IPS DF 6.9 (cell line): ENCODE data around the gene TOP3A.
A peak's percentile ranks its signal among the peaks of the same experiment; 100 is the strongest.

Experiments
- DNase-seq: peaks from one replicate; pipeline ENCODE4 v3.0.0-alpha.2; 2013; ENCODE audit warnings: low read depth, low spot score
- H3K27ac ChIP-seq: one replicate; pipeline ENCODE4 v1.5.1; 2013; ENCODE audit warnings: low read length, control low read depth
- H3K27me3 ChIP-seq: 2 replicates; pipeline ENCODE4 v1.6.1; 2013; ENCODE audit warnings: mild to moderate bottlenecking, low read length; ENCODE audit not compliant: control insufficient read depth, insufficient read depth
- H3K36me3 ChIP-seq: 2 replicates; pipeline ENCODE4 v1.6.1; 2013; ENCODE audit warnings: low read length; ENCODE audit not compliant: control insufficient read depth, insufficient read depth
- H3K4me1 ChIP-seq: 2 replicates; pipeline ENCODE4 v1.6.1; 2013; ENCODE audit warnings: low read length; ENCODE audit not compliant: control insufficient read depth, insufficient read depth
- H3K4me3 ChIP-seq: 2 replicates; pipeline ENCODE4 v1.5.1; 2013; ENCODE audit warnings: mild to moderate bottlenecking, low read length
- H3K9me3 ChIP-seq: 2 replicates; pipeline ENCODE4 v1.6.1; 2013; ENCODE audit warnings: low read length, inconsistent platforms; ENCODE audit not compliant: control insufficient read depth, insufficient read depth
- WGBS: extraction: QIAGEN DNeasy Blood & Tissue Kit; methylation state at CpG from one replicate; pipeline ENCODE4 v1.1.7; 2013; ENCODE audit warnings: mixed read lengths, missing lambda C conversion rate; ENCODE audit not compliant: insufficient read length, insufficient coverage; 5-methylcytosine and 5-hydroxymethylcytosine counted together

The TOP3A gene

DNA sequence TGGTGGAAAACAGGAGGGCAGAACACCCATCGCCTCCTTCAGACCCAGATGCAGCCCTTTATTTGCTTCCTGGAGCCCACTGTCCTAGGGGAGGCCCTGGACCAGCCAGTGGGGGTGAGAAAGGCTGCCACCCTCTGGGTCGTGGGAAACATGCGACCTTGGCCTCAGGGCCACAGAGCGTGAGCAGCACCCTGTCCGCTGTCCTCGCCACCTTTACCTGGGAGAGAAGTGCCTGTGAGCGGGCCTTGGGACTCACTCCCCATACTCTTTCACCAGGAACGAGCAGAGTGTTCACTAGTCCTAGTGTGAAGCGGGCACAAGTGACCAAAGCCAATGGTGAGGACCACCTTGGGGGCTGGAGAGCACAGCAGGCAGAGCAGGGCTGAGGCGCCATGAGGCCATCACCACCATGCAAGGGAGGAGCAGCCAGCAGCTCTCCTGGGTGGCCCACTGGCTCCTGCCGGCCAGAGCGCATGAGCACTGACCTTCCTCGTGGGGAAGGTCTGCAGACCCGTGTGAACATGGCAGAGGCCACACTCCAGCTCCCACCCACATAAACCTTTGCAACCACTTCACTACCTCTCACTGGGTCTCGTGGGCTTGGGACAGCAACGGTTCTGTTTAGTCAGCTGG is 8.8 kb upstream of the TOP3A start:
- Histone ChIP-seq H3K27me3 (no peaks in the 10 kb centered on the region), H3K27ac (no peak overlapping the region), H3K4me1 (no peaks in the 10 kb centered on the region), H3K4me3 (no peak overlapping the region), H3K9me3 (no peaks in the 10 kb centered on the region), H3K36me3 (peaks cover 6% of the 10 kb centered on the region)
- no peak for DNase-seq
- no CpG with 5 or more reads among the region's 16 CpGs for WGBS

- no peak overlapping the region for H3K27ac ChIP-seq
- H3K27me3 ChIP-seq, result no peaks in the 10 kb centered on the region
- peaks cover 6% of the 10 kb centered on the region for H3K36me3 ChIP-seq
- no peak for DNase-seq
- WGBS, result no CpG with 5 or more reads among the region's 3 CpGs
- H3K4me1 ChIP-seq, result no peaks in the 10 kb centered on the region
- no peak overlapping the region for H3K4me3 ChIP-seq
- H3K9me3 ChIP-seq, result no peaks in the 10 kb centered on the region
Observed at GRCh38 chr17:18323007-18323406, 8.2 kb upstream of the TOP3A start.

DNA sequence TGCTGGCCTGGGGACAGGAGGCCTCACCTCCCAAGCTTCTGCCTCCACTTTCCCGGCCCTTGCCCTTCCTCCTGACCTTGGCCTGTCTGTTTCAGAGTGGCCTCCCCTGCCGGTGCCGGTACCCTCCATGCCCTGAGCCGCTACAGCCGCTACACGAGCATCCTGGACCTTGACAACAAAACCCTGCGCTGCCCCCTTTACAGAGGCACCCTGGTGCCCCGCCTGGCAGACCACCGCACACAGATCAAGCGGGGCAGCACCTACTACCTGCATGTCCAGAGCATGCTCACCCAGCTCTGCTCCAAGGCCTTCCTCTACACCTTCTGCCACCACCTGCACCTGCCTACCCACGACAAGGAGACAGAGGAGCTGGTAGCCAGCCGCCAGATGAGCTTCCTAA is 7.7 kb upstream of the TOP3A start:
- DNase-seq, result no peak
- Histone ChIP-seq H3K27me3 (no peaks in the 10 kb centered on the region), H3K27ac (no peak overlapping the region), H3K36me3 (peaks cover 6% of the 10 kb centered on the region), H3K4me3 (no peak overlapping the region), H3K9me3 (no peaks in the 10 kb centered on the region), H3K4me1 (no peaks in the 10 kb centered on the region)
- WGBS, result no CpG with 5 or more reads among the region's 12 CpGs

DNA sequence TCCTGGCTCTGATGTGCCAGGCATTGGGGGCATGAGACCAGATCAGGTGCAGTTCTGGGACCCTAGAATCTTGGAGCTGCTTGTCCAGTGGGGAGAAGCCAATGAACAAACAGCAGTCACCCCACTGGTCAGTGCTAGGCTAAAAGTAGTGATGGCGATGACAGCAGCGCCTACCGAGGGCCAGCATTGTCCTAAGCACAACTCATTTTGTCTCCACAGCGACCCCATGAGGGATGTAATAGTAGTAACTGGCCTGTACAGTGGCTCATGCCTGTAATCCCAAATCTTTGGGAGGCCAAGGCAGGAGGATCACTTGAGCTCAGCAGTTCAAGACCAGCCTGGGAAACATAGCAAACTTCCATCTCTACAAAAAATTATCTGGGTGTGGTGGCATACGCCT is 6.5 kb upstream of the TOP3A start:
- Histone ChIP-seq H3K27me3 (no peaks in the 10 kb centered on the region), H3K9me3 (no peaks in the 10 kb centered on the region), H3K36me3 (peaks cover 6% of the 10 kb centered on the region), H3K4me1 (no peaks in the 10 kb centered on the region), H3K27ac (no peak overlapping the region), H3K4me3 (no peak overlapping the region)
- DNase-seq, result no peak
- no CpG with 5 or more reads among the region's 5 CpGs for WGBS

- H3K36me3 ChIP-seq, result peaks cover 6% of the 10 kb centered on the region
Observed at GRCh38 chr17:18320301-18320700, 5.5 kb upstream of the TOP3A start.

DNA sequence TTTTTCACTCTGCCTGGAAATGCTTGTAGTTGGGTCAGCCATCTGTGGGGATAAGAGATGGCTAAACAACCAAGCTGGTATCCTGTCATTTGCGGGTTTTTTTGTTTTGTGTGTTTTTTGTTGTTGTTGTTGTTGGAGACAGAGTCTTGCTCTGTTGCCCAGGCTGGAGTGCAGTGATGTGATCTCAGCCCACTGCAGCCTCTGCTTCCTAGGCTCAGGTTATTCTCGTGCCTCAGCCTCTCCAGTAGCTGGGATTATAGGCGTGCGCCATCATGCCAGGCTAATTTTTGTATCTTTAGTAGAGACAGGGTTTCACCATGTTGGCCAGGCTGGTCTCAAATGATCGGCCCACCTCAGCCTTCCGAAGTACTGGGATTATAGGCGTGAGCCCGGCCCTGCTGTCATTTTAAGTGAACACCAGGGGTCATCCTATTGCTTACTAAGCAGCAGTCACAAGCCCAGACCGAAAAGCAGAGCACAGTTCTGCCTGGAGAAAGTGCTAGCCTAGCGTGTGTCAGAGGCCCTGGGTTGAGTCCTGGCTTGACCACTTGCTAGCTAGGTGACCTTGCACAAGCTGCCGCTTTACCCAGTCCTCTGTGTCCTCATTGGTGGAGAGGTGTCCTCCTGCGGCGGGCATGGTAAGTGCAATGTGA is 4.9 kb upstream of the TOP3A start:
- Histone ChIP-seq H3K27ac (no peak overlapping the region), H3K36me3 (peaks cover 6% of the 10 kb centered on the region), H3K4me3 (no peak overlapping the region), H3K4me1 (0 out of 2 replicates have a peak, but pooled peaks cover 2% of the 10 kb centered on the region), H3K27me3 (no peaks in the 10 kb centered on the region), H3K9me3 (no peaks in the 10 kb centered on the region)
- DNase-seq, result no peak
- WGBS, result no CpG with 5 or more reads among the region's 13 CpGs

More at GRCh38 chr17:18320301-18320700, 5.5 kb upstream of the TOP3A start:
- H3K9me3 ChIP-seq, result no peaks in the 10 kb centered on the region
- DNase-seq, result no peak
- WGBS, result no CpG with 5 or more reads among the region's 7 CpGs
- H3K27me3 ChIP-seq, result no peaks in the 10 kb centered on the region
- H3K4me1 ChIP-seq, result 0 out of 2 replicates have a peak, but pooled peaks cover 2% of the 10 kb centered on the region
- no peak overlapping the region for H3K4me3 ChIP-seq
- no peak overlapping the region for H3K27ac ChIP-seq

GRCh38 chr17:18318771-18319450 is 4.1 kb upstream of the TOP3A start:
- DNase-seq, result no peak
- Histone ChIP-seq H3K36me3 (peaks cover 3% of the 10 kb centered on the region), H3K9me3 (no peaks in the 10 kb centered on the region), H3K27me3 (no peaks in the 10 kb centered on the region), H3K4me1 (0 out of 2 replicates have a peak, but pooled peaks cover 2% of the 10 kb centered on the region), H3K4me3 (no peak overlapping the region), H3K27ac (no peak overlapping the region)
- WGBS, result no CpG with 5 or more reads among the region's 18 CpGs

DNA sequence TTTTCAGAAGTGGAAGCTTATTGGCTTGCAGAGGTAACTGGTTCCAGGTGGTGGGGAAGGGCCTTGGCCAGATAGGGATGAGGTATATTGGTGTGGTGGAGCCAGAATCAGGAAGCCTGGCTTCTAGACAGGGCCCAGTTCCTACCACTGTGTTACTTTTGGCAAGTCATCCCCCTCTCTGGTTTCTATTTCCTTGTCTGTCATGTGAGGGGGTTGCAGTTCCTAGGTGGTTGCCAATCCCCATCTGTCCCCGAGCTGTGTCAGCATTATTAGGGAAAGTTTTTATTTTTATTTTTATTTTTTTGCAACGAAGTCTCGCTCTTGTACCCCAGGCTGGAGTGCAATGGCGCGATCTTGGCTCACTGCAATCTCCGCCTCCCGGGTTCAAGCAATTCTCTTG is 3.3 kb upstream of the TOP3A start:
- no peaks in the 10 kb centered on the region for H3K9me3 ChIP-seq
- peaks cover 3% of the 10 kb centered on the region; the same call in 1 of the 2 replicates for H3K36me3 ChIP-seq
- H3K27me3 ChIP-seq, result no peaks in the 10 kb centered on the region
- H3K4me3 ChIP-seq, result no peak overlapping the region
- DNase-seq, result no peak
- H3K27ac ChIP-seq, result no peak overlapping the region
- H3K4me1 ChIP-seq, result 0 out of 2 replicates have a peak, but pooled peaks cover 2% of the 10 kb centered on the region
- no CpG with 5 or more reads among the region's 7 CpGs for WGBS

GRCh38 chr17:18315961-18316360 is 1.2 kb upstream of the TOP3A start:
- Histone ChIP-seq H3K27me3 (no peaks in the 10 kb centered on the region), H3K36me3 (peaks cover 5% of the 10 kb centered on the region; the same call in 1 of the 2 replicates), H3K9me3 (no peaks in the 10 kb centered on the region), H3K4me1 (0 out of 2 replicates have a peak, but pooled peaks cover 2% of the 10 kb centered on the region), H3K27ac (no peak overlapping the region), H3K4me3 (peak overlapping the region; percentile 71; the same call in 1 of the 2 replicates)
- no peak for DNase-seq
- no CpG with 5 or more reads among the region's 11 CpGs for WGBS

DNA sequence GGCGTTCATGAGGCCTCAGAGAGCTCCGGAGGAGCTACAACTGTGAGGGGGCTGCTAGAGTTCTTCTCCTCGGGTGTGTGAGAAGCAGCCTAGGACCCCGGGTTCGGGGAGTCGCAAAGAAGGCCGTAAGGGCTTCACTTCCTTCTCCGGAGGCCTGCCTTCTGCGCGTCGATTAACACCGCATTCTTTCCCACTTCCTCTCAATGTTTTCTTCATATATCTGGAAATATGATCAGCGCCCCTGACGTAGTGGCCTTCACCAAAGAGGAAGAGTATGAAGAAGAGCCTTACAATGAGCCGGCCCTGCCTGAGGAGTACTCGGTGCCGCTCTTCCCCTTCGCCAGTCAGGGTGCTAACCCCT is 748 bp upstream of the TOP3A start:
- Histone ChIP-seq H3K9me3 (no peaks in the 10 kb centered on the region), H3K4me3 (peak overlapping the region; percentile 71), H3K27me3 (no peaks in the 10 kb centered on the region), H3K27ac (no peak overlapping the region), H3K36me3 (peaks cover 5% of the 10 kb centered on the region; the same call in 1 of the 2 replicates), H3K4me1 (0 out of 2 replicates have a peak, but pooled peaks cover 2% of the 10 kb centered on the region)
- no CpG with 5 or more reads among the region's 18 CpGs for WGBS
- no peak for DNase-seq
